GOT3 (cell line): ENCODE data around the gene C1GALT1.

Experiments used
- DNase-seq: peaks from one replicate; lab custom pipeline; 2025; ENCODE audit warnings: mixed read lengths; lab: John Stamatoyannopoulos, UW

C1GALT1 gene

DNA sequence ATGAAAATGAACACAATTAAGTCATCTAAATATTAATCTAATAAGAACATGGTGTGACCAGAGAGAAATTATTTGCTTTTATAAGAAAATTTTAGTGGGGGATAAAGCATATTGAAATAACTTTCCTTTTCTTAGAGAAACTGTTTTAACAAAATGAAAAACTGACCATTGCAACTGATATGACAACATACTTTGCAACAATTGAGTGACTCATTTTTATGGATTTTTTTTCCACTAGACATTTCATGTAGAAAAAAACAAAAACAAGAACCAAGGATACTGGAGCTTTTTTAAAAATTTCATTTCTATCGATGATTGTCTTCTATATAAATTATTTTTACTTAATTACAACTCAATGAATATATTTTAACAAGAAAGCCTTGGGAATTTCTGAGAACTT, 90.0 kb downstream of the C1GALT1 start:
- no peak for DNase-seq

- DNase-seq: no peak
Observed at GRCh38 chr7:7274782-7275181, 92.4 kb downstream of the C1GALT1 start.

- no peak for DNase-seq
Observed at GRCh38 chr7:7276161-7276560, 93.8 kb downstream of the C1GALT1 start.

GRCh38 chr7:7290429-7291122, 108.2 kb downstream of the C1GALT1 start:
- DNase-seq: no peak

GRCh38 chr7:7292085-7292484, 109.7 kb downstream of the C1GALT1 start:
- no peak for DNase-seq

GRCh38 chr7:7292608-7293007, 110.3 kb downstream of the C1GALT1 start:
- DNase-seq: no peak

- DNase-seq: no peak
Observed at GRCh38 chr7:7293092-7293491, 110.7 kb downstream of the C1GALT1 start.

DNA sequence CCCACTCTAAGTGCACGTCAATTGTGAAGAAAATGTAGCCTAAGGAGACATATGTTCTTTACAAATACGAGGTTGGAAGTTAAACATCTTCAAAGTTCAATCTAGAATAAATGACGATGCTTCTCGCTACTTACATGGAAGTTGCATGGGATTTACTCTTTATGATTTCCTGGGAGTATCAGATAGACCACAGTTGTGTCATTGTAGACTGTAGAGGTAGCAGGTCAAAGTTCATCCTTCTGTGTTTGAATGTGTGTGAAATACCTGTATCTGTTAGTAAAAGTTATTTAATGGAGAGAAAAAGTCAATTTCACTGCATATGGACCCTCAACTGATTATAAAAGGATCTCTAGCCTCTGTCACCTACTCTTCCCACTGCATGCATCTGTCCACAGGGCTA, 112.6 kb downstream of the C1GALT1 start:
- DNase-seq: no peak
